Measurements from ENCODE around the gene SUCLG2.

SUCLG2 gene

GRCh38 chr3:67648229-67648628 lies 6.2 kb downstream of the SUCLG2 start:
- no peak for DNase-seq

GRCh38 chr3:67647390-67647878 lies 7.0 kb downstream of the SUCLG2 start:
- no peak for DNase-seq

GRCh38 chr3:67646586-67647234 lies 7.7 kb downstream of the SUCLG2 start:
- DNase-seq = no peak

GRCh38 chr3:67644827-67645226 lies 9.6 kb downstream of the SUCLG2 start:
- DNase-seq = no peak

- no peak for DNase-seq
These were observed 11.7 kb downstream of the SUCLG2 start for GRCh38 chr3:67642734-67643133.

GRCh38 chr3:67642190-67642589 lies 12.2 kb downstream of the SUCLG2 start:
- no peak for DNase-seq

- DNase-seq = no peak
These were observed 13.0 kb downstream of the SUCLG2 start for GRCh38 chr3:67641451-67641850.

- DNase-seq = no peak
These were observed 14.3 kb downstream of the SUCLG2 start for GRCh38 chr3:67640023-67640660.

- DNase-seq = no peak
These were observed 17.0 kb downstream of the SUCLG2 start for GRCh38 chr3:67637255-67637900.

- DNase-seq = no peak
These were observed 18.6 kb downstream of the SUCLG2 start for GRCh38 chr3:67635806-67636205.

- no peak for DNase-seq
These were observed 19.2 kb downstream of the SUCLG2 start for GRCh38 chr3:67635257-67635656.

GRCh38 chr3:67630666-67631362 lies 23.6 kb downstream of the SUCLG2 start:
- no peak for DNase-seq

- no peak for DNase-seq
These were observed 29.7 kb downstream of the SUCLG2 start for GRCh38 chr3:67624687-67625086.

- no peak for DNase-seq
These were observed 30.3 kb downstream of the SUCLG2 start for GRCh38 chr3:67624078-67624477.

GRCh38 chr3:67622652-67623051 lies 31.8 kb downstream of the SUCLG2 start:
- no peak for DNase-seq

GRCh38 chr3:67620869-67621268 lies 33.5 kb downstream of the SUCLG2 start:
- no peak for DNase-seq

GRCh38 chr3:67619991-67620390 lies 34.4 kb downstream of the SUCLG2 start:
- DNase-seq = no peak

- no peak for DNase-seq
These were observed 36.9 kb downstream of the SUCLG2 start for GRCh38 chr3:67617518-67617917.

- no peak for DNase-seq
These were observed 38.4 kb downstream of the SUCLG2 start for GRCh38 chr3:67616046-67616445.

- DNase-seq = no peak
These were observed 40.2 kb downstream of the SUCLG2 start for GRCh38 chr3:67614195-67614594.

GRCh38 chr3:67610458-67610857 lies 44.0 kb downstream of the SUCLG2 start:
- DNase-seq = no peak

GRCh38 chr3:67609709-67610108 lies 44.7 kb downstream of the SUCLG2 start:
- DNase-seq = no peak

GRCh38 chr3:67608034-67608433 lies 46.4 kb downstream of the SUCLG2 start:
- no peak for DNase-seq

GRCh38 chr3:67605377-67605776 lies 49.0 kb downstream of the SUCLG2 start:
- no peak for DNase-seq

All from stimulated activated CD4-positive, alpha-beta T cell treated with anti-CD3 and anti-CD28 coated beads, Interleukin-2, amount 100 ng/mL, for 48 hours (primary cell).